Stimulated activated CD4-positive, alpha-beta T cell treated with anti-CD3 and anti-CD28 coated beads, Interleukin-1b, Interleukin-23, amount 100 ng/mL, for 24 hours (primary cell): ENCODE measurements around the gene KCND3.

Source experiments
- DNase-seq, 4 experiments: peaks; one replicate each; pipeline ENCODE4 v3.0.0-alpha.2; 2020; ENCODE audit warnings: low read depth in 4 of 4, low spot score in 1 of 4

Gene KCND3

GRCh38 chr1:111851552-111851951 lies 137.9 kb downstream of the KCND3 start:
- no peak for DNase-seq

- DNase-seq: no peak
These were observed 139.4 kb downstream of the KCND3 start for GRCh38 chr1:111850109-111850508.

GRCh38 chr1:111848852-111849545 lies 140.5 kb downstream of the KCND3 start:
- DNase-seq: no peak

- no peak for DNase-seq
These were observed 142.0 kb downstream of the KCND3 start for GRCh38 chr1:111847466-111847865.

- DNase-seq: no peak
These were observed 142.6 kb downstream of the KCND3 start for GRCh38 chr1:111846842-111847241.

- no peak for DNase-seq
These were observed 146.3 kb downstream of the KCND3 start for GRCh38 chr1:111843177-111843576.

GRCh38 chr1:111842411-111842810 lies 147.1 kb downstream of the KCND3 start:
- DNase-seq: no peak

GRCh38 chr1:111841746-111842145 lies 147.7 kb downstream of the KCND3 start:
- no peak for DNase-seq

GRCh38 chr1:111841189-111841588 lies 148.3 kb downstream of the KCND3 start:
- no peak for DNase-seq

- DNase-seq: no peak
These were observed 152.1 kb downstream of the KCND3 start for GRCh38 chr1:111837393-111837792.

- no peak for DNase-seq
These were observed 153.4 kb downstream of the KCND3 start for GRCh38 chr1:111836111-111836510.

GRCh38 chr1:111835514-111835913 lies 154.0 kb downstream of the KCND3 start:
- DNase-seq: no peak

GRCh38 chr1:111834956-111835355 lies 154.5 kb downstream of the KCND3 start:
- no peak for DNase-seq

- DNase-seq: no peak
These were observed 156.1 kb downstream of the KCND3 start for GRCh38 chr1:111833334-111833733.

- no peak for DNase-seq
These were observed 156.8 kb downstream of the KCND3 start for GRCh38 chr1:111832521-111833155.

- no peak for DNase-seq
These were observed 158.3 kb downstream of the KCND3 start for GRCh38 chr1:111831153-111831552.

GRCh38 chr1:111827946-111828345 lies 161.5 kb downstream of the KCND3 start:
- no peak for DNase-seq

GRCh38 chr1:111826278-111826677 lies 163.2 kb downstream of the KCND3 start:
- DNase-seq: no peak

- DNase-seq: no peak
These were observed 164.3 kb downstream of the KCND3 start for GRCh38 chr1:111825217-111825616.

- no peak for DNase-seq
These were observed 167.3 kb downstream of the KCND3 start for GRCh38 chr1:111822138-111822537.

- no peak for DNase-seq
These were observed 168.2 kb downstream of the KCND3 start for GRCh38 chr1:111821121-111821745.

- no peak for DNase-seq
These were observed 169.8 kb downstream of the KCND3 start for GRCh38 chr1:111819566-111820263.
